GM12864 (cell line): Measurements from ENCODE around the gene GDPD5.

Source experiments
- DNase-seq: peaks from one replicate; pipeline ENCODE4 v3.0.0-alpha.2; 2011; ENCODE audit warnings: low read depth
- H3K4me3 ChIP-seq: 2 replicates; pipeline ENCODE4 v1.5.1; 2011; ENCODE audit warnings: mild to moderate bottlenecking, low read depth, low read length, control low read depth
- TF ChIP-seq, protein P1 (sequence below): IDR thresholded peaks from 2 replicates; pipeline ENCODE4 v1.5.1; 2011; ENCODE audit warnings: low read depth, mild to moderate bottlenecking, moderate library complexity, low read length, control low read depth, inconsistent platforms; ENCODE audit errors: missing control alignments

Gene GDPD5

DNA sequence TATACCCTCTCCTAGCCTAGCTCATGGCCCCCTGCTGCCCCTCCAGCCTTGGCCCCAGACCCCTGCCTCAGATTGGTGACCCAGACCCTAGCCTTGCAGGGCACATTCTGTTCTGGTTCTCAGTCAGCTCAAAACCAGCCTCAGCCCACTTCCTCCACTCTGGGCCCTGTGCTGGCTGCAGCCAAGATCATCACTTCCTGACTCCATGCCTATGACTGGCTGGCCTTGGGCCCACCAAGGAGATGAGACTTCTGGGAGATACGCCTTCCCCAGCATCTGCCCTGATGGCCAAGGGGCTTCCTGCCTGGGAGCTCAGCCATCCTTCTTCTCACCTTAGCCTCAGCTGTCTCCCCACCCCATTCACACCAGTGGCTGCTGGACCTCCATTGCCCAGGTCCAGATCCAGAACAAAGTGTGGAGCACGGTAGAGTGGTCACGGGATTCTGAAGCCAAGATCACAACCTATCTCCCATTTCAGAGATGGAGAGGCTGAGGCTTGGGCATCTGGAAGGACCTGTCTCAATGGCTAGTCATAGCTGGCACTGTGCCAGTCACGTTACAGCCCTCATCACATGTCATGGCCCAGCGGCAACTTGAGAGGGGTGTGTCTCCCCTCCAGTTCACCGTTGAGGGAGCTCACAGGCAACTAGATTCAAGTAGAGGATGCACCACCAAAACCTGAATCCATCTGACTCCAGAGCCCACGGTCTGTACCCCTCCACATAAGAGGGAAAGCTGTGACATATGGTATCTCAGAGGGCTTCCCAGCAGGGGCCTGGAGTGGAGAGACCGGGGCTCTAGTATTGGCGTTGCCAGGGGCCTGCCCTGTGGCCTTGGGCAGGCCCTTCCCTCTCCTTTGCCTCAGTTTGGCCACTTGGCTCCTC, 49.7 kb downstream of the GDPD5 start:
- TF ChIP-seq, protein P1, sequence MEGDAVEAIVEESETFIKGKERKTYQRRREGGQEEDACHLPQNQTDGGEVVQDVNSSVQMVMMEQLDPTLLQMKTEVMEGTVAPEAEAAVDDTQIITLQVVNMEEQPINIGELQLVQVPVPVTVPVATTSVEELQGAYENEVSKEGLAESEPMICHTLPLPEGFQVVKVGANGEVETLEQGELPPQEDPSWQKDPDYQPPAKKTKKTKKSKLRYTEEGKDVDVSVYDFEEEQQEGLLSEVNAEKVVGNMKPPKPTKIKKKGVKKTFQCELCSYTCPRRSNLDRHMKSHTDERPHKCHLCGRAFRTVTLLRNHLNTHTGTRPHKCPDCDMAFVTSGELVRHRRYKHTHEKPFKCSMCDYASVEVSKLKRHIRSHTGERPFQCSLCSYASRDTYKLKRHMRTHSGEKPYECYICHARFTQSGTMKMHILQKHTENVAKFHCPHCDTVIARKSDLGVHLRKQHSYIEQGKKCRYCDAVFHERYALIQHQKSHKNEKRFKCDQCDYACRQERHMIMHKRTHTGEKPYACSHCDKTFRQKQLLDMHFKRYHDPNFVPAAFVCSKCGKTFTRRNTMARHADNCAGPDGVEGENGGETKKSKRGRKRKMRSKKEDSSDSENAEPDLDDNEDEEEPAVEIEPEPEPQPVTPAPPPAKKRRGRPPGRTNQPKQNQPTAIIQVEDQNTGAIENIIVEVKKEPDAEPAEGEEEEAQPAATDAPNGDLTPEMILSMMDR = no peak
- no peak for DNase-seq

DNA sequence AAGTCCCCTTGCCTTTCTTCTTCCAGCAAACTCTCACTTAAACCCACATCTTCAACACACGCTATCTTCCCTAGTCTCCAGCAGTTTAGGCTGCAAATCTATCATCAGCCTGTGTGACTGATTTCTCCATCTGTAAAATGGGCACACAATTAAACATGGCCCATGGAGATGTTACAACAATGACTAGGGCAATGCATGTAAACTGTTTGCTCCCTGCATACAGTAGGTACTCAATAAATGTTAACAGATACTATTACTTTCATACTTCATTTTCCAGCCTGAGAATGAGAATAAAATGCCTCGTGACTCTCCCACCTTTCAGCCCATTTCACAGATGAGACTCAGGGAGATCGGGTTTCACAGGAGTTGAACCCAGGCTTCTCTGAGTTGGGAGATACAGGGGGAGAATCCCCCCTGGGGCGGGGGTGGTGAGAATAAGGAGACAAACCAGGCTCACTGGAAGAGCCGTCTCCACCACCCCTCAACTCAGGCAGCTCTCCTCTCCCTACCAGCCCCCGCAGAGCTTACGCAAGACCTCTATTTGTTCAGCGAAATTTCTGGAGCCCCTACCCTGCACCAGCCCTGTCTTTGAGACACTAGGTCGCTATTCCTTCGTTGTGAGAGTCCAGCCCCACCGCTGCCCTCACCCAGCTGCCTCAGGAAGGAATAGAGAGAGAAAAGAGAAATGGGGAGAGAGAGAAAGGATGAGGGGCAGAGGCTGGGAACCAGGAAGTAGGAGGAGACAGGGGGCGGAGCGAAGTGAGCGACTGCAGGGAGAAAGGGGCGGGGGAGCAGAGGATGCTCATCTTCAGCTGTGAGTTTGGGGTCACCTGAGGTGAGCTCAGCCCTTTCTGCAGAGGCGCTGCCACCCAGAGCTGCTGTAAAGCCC, 50.6 kb downstream of the GDPD5 start:
- H3K4me3 ChIP-seq = no peak overlapping the region
- TF ChIP-seq, protein P1 = no peak
- no peak for DNase-seq

More for the DNA sequence above, 49.7 kb downstream of the GDPD5 start:
- no peak overlapping the region for H3K4me3 ChIP-seq

DNA sequence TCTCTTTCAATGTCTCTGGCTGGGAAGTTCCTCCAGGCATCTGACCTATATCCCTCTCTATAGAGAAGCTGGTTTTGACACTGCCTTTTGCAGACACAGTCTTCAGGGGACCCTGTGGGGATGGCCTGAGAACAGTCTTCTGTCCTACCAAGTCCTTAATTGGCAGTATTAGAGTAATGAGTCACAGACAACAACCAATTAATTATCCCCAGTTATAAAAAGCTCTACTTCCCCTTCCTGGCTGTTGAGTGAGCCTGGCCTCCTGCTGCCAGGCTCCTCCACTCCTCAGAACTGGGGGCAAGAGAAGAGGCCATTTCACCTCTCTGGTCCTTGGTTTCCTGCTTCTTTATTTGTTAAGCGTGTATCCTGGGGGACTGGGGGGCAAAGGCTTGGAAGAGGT, 51.5 kb downstream of the GDPD5 start:
- TF ChIP-seq, protein P1 = no peak
- H3K4me3 ChIP-seq = no peak overlapping the region
- no peak for DNase-seq

DNA sequence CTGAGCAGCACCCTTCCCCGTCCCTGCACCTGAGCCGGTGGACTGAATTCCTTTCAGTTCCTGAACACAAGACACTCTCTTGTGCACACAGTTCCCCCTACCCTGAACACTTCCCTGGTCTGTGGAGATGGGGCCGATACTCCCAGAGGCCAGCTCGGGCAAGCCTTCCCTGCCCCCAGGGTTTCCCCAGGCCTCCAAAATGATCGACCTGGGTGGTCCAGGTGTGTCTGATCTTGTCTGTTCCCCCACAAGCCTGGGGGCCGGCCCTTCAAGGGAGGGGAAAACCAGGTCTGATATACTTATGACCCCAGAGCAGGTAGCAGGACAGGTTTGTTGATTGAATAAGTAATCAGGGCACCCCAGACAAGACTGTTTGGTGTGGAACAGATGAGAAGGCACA, 52.1 kb downstream of the GDPD5 start:
- H3K4me3 ChIP-seq = no peak overlapping the region
- no peak for DNase-seq
- TF ChIP-seq, protein P1 = no peak

DNA sequence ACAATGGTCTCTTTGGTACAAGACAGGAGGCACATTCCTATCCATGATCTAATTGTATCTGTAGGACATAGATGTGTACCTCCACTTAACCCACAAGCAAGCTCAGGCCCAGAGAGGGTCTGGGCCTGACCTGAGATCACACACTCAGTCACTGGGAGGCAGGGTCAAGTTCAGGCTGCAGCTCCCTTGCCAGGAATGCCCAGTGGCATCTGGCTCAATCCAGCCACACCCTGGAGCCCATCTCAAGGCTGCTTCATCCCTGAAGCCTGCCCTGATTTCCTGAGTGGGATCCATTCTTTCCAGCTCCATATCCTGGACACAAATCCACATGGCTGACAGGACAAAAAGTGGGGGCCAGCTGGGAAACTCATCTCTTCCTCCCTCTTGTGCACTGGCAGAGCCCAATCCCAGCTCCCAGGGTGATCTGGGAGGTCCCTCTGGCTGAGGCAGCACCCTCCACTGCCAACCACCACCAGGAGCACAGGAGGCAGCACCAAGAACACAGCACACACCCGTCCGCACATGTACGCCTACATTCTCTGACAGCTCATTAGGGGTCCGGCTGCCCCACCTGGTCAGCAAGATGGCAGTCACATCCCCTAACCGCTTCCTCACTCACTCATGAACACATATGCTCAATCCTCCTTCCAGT, 53.5 kb downstream of the GDPD5 start:
- TF ChIP-seq, protein P1 = no peak

DNA sequence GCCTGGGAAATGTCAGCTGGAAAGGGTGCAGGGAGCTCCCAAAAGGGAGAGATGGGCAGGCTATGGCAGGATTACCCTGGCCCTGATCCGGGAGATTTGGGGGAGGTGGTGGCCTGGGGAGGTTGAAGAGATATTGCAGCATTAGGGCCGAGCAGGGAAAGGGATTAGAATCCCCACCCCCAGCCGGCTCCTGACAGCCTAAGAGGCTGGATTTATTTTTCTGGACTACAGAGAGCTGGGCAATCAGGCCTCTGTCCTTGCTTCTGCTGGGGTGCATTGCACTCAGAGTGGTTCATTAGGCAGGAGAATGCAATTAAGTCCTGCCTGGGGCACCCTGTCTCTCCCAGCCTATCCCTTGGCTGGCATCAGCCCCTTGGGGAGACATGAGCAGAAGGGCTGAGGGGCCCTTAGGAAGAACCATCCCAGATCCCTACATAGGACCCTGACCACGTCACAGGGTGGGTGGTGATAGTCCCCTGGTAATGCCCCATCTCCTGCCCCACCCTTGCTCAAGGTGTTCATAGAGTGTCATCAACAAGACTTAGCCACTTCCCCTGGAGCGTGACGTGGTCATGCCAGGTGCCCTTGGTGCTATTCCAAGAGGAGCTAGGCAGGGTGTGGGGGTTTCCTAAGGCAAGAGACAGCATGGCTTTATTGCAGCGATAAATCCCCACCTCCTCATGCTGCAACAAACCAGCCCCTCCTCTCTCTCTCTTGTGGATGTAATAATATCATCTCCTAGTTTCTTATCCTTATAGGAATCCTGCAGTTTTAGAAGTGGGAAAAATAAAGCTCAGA, 54.4 kb downstream of the GDPD5 start:
- no peak for DNase-seq
- TF ChIP-seq, protein P1 = no peak
- no peak overlapping the region for H3K4me3 ChIP-seq

More for the DNA sequence above, 53.5 kb downstream of the GDPD5 start:
- no peak overlapping the region for H3K4me3 ChIP-seq
- no peak for DNase-seq
